GM21515 (cell line): ENCODE data around the gene MKLN1.

Source experiments
- ATAC-seq: cut with Tn5 transposase; IDR thresholded peaks from one replicate; pipeline ENCODE4 v1.9.1; 2021; ENCODE audit not compliant: unreplicated experiment

MKLN1 gene

DNA sequence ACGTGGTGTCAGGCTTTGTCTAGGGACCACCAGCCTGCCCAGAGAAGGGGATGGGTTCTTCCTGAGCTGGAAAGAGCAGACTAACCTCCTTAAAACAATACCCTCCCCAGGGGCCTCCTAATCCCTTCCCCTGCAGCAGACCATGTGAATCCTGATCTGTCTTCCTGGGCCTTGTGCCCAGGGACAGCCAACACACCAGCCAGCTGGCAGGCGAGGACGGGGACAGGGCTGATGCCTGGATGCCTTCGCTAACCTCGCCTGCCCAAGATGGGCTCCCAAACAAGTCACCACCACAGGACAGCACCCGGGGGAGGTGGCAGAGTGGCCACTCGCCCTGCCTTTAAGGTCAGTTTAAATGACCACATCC lies 211.1 kb downstream of the MKLN1 start:
- no peak for ATAC-seq

- ATAC-seq = no peak
These were observed 213.0 kb downstream of the MKLN1 start for GRCh38 chr7:131540491-131541162.

- ATAC-seq = no peak
These were observed 215.6 kb downstream of the MKLN1 start for GRCh38 chr7:131543298-131543697.

DNA sequence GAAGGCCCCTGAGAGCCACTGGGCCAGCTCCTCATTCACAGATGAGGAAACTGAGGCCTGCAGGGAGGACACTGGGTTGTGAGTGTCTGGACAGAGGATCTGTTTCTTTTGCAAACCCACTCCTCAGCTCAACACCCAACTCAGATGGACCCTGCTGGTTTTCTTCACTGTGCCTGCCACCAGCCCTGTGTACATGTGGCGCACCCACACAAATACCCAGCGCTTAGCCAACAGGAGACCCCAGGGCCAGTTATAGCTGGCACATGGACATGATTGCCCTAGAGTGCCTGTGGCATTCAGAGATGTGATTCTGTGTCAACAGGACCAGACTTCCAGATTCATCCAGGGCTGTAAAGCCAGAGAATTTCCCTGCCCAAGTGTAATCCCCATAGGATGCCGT lies 216.3 kb downstream of the MKLN1 start:
- ATAC-seq = no peak

- ATAC-seq = no peak
These were observed 217.0 kb downstream of the MKLN1 start for GRCh38 chr7:131544449-131545301.

DNA sequence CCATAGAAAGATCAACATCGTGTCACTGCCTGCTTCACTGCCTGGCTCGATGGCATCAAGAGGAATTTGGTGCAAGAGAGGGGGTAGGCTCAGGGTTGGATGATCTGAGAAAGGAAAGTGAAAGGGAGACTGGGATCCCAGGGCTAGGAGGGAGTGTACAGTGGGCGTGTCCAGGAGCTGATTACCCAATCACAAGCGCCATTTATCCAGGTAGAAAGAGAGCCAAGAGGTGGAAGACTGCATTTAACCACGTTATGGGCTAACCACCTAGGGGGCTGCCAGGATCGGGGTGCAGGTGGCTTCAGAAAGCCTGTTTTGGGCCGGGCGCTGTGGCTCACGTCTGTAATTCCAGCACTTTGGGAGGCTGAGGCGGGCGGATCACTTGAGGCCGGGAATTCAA lies 218.4 kb downstream of the MKLN1 start:
- no peak for ATAC-seq
